Measurements from ENCODE around the gene POMGNT1.
A peak's percentile ranks its signal among the peaks of the same experiment; 100 is the strongest.

The POMGNT1 gene

DNA sequence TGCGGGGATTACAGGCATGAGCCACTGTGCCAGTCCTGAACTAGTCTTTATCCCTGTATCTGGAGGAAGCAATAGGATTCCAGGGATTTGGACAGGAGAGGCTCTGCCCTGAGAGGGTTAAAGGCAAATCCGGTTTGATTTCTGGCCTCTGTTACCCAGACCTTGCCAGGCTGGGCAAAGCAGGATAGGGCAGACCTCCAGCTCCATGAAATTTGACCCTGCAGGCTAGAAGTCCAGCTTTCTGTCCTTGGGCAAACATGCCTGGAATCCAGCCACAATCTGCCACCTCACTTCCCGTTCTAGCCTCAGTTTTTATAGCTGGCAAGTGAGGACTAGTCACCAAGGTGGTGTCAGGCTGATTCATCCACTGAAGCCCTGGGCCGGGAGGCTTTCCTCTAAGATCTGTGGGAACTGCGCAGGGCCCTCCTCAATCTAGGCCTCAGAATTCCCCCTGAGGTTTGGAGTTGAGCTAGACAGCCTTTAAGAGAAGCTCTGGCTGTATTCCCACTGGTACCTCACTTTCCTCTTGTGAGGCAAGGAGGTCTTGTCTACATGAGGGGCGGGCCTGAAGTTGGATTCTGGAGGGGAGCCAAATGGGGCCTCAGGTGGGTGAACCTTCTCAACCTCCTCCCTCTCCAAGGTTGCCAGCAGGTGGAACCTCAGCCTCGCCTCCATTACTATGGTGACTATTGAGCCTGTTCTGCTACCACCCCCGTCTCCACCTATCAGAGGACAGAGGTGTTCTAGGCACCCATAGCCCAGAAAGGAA lies 15.0 kb downstream of the POMGNT1 start:
- no peak for DNase-seq (ENCODE audit: low read depth)

DNA sequence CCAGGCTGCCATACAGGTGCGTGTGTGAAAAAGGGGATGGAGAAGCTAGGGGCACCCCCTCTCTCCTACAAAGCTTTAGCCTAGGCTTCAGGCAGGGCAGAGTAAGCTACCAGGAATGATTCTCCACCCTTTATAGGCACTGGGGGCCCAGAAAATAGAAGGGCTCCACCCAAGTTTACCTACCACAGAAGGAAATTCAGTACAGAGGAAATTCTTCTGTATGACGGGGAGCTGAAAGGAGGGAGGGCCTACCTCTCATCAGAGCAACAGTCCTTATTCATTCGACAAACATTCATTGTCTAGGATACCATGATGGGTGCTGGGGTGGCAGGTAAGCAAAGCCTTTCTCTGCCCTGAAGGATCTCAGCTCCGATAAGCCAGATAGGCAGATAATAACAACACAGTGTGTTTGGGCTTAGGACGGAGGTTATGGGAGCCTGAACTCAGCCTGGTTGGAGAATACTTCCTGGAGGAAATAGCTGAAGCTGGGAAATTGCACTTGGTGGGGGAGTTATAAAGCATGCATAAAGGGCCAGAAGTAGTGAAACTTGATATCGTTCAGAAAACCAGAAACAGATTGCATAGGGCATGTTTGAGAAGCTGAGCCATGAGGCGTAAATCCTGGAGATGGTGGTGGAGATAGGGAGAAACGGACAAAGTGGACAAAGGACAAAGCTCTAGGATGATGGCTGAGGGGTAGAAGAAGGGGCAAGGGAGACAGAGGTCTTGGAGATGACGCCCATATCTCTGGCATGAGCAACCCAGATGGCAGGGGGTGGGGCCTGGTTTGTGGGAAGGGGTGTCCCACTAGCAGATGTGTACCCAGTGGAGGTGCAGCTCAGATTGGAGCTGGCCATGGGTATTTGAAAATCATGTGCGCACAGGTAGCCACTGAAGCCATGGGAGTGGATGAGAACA lies 16.6 kb downstream of the POMGNT1 start:
- DNase-seq (ENCODE audit: low read depth) = no peak

DNA sequence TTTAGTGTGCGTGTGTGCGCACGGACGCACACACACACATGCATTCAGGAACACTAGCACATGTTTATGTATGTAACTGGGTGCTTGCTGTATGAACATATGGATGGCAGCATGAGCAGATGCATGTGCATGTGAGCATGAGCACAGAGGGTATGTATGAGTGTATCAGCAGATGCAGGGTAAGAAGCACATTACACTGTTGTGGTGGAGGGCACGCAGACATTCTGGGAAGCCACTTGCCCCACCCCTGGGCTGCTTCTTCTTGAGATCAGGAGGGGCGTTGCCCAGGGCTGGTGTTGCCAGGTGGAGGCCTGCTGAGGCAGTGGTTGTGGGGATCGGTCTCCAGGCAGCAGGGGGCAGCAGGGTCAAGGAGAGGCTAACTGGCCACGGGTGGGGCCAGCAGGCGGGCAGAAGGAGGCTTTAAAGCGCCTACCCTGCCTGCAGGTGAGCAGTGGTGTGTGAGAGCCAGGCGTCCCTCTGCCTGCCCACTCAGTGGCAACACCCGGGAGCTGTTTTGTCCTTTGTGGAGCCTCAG lies 18.1 kb downstream of the POMGNT1 start:
- DNase-seq (ENCODE audit: low read depth) = no peak

DNA sequence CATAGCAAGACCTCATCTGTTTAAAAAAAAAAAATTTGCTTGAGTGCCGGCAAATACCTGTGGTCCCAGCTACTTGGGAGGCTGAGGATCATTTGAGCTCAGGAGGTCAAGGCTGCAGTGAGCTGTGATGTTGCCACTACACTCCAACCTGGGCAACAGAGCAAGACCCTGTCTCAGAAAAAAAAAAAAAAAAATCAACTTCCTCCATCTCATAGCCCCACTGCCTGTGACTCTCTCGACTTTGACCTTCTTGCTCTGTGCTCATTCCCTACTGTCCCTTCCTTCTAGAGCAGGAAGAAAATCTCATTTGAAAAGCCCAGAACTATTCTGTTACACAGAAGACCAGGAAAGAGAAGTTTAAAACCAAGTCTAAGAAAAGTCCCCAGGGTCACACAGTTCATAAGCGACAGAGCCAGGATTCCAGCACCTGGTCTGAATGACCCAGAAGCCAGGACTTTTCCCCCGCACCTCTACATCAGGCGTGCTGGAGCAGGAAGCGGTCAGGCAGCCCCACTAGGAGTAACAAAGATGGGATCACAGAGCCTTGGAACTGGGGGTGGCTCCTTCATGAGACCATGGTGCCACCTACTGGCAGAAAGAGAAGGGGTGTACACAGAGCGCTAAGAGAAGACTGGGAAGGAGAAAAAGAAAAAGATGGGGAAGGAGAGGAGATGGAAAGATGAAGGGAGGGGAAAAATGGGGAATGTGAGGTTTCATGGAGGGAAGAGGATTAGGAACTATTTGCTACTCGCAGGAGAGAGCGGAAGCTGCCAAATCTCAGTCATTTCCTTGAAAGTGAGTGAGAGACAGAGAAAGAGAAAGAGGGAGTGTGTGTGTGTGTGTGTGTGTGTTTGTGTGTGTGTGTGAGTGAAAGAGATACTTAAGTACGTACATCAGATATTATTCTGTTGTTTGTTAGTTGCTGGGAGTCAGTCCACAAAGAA lies 18.8 kb downstream of the POMGNT1 start:
- peak; percentile 48 for DNase-seq (ENCODE audit: low read depth)

DNA sequence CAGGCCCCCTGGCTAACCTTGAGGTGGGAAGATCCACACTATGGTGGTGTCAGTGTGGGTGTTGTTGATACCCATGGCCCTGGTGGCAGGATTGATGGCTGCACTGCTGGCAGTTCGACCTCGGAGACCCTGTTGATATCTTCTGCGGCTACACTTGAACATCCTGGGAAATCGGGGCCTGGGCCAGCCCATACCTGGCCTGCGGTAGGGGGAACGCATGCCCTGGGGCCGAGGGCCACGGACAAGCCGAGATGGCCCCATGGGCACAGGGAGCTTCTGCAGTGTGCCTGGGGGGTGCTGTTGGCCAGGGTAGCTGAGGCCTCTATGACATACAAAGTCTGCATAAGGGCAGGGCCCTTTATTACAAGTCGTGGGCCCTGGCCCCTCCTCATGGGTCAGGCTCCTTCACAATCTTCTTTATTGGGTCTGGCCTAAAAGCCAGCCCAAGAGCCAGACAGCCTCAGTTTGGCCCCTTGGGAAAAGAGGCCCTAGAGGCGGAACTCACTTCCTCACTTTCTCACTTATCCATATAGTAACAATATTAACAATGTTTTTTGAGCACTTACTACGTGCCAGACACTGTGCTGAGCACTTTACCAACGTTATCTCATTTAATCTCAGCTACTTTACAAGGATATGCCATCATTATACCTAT lies 21.9 kb downstream of the POMGNT1 start, which contains the start of gene P3R3URF:
P3R3URF (minus strand) TSS at position 278 of the 655 bp plus-strand sequence; CDS start at position 261, 17 bp downstream.
- DNase-seq (ENCODE audit: low read depth) = no peak

DNA sequence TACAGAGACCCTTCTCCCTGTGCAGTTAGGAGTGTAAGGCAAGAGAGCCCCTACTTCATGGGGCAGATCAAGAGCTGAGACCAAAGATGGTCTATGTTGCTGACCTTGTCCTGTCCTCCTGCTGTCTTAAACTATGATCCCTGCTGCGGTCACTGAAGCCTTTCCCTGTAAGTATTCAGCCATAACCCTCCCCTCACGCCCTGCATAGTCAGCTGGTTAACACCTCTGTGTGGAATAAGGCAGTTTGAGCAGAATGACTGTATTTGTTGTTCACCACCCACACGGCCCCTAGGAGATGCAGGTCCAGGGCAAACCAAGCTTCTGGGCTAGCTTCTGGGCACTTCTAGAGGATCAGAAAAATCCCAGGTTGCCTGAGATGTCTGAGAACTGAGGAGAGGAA lies 23.0 kb downstream of the POMGNT1 start:
- no peak for DNase-seq (ENCODE audit: low read depth)

DNA sequence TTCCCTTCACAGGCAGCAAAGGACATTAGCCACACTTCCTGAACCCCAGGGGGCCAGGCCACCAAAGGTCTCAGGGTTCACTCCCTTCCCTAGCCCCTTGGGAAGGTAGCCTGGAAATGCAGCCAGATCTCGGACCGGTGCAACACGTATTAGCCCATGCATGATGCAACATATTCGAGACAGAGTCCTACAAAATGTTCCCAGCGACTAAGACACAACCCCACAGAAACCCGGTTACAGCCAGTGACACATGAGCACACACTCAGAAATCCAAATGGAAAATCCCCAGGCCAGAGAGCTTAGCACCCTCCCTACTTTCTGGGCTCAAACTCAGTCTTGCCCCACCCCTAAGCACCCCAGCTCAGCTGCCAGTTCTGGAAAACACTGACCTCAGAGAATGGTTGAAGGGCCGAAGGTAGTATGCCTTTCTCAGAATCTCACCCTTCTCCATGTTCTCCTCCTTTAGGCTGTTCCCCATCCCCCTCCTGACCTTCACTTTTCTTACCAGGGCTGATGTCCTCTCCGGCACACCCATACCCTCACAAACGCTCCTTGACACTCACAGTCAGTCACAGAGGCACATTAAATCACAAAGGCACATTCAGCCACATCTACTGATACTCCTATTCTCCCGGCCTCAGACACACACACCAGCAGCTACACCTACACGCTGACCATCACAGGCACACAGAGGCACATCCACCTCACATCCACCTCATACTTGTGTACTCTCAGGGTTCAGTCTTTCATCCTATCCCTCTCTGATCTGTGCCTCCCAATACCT lies 23.6 kb downstream of the POMGNT1 start, which contains the start of gene TSPAN1:
TSPAN1 (plus strand) TSS at position 640 of the 784 bp plus-strand sequence. CDS start 6,021 bp downstream, outside the sequence.
- no peak for DNase-seq (ENCODE audit: low read depth)

DNA sequence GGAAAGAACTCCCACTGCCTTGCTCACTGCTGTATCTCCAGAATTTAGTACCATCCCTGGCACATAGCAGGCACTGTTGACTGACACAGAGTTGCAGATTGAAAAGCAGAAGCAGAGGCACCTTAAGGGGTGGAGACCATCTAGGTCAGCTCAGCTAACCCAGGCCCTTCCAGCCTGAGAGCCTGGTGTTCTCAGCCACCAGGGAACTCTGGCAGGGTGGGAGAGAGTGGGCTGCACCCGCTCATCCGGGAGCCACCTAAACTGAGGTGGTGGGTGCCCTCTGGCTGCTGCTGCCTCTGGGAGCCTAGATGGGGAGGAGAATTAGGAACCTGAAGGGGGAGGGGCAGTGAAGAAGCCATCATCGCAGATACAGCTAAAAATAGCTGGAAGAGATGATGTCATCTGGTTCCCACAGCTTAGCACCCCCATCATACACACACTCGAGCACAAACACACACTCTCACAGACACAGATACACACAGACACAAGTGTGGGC lies 24.8 kb downstream of the POMGNT1 start:
- no peak for DNase-seq (ENCODE audit: low read depth)

DNA sequence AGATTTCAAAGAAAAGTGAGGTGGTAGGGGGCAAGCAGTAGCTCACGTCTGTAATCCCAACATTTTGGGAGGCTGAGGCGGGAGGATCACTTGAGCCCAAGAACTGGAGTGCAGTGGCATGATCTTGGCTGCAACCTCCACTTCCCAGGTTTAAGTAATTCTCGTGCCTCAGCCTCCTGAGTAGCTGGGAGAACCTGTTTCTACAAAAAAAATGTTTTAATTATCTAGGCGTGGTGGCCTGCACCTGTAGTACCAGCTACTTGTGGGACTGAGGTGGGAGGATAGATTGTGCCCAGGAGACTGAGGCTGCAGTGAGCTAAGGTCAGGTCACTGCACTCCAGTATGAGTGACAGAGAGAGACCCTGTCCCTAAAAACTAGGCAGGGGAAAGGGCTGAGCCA lies 25.9 kb downstream of the POMGNT1 start:
- DNase-seq (ENCODE audit: low read depth) = no peak

DNA sequence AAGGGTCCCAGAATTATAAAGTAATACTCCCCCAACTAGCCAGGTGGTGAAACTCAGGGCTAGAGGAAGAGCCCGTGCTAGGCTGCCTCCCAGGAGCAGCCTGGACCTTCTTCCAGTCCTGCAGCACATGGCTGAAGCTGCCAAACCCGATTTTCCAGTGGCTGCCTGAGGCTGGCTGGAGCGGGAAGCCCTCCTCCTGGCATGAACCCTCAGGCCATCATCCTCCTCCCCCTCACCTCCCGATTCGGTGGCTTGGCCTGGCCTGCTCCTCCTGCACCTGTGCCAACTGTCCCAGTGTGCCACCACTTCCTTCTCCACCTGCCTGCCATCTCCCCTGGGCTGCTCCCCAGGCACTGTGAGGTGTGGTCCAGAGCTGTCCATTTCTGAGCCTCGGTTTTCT lies 26.4 kb downstream of the POMGNT1 start:
- no peak for DNase-seq (ENCODE audit: low read depth)

DNA sequence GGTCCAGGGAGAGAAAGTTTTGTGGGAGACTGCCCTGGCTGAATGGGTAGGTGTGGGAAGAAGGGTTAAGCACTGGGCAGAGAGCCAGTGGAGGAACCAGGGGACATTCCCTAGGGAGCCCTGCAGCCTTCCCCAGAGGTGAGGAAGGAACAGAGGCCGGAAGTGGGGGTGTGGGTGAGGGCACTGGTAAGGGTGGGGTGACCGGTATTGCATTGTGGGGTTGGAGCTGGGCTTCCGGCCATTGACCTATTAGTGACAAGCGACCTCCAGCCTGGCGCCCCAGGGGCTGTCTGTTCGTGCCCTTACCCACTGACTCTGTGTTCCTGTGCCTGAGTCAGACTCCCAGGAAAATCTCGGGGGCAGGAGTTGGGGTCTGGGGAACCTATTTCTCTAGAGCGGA lies 26.9 kb downstream of the POMGNT1 start:
- DNase-seq (ENCODE audit: low read depth) = no peak

DNA sequence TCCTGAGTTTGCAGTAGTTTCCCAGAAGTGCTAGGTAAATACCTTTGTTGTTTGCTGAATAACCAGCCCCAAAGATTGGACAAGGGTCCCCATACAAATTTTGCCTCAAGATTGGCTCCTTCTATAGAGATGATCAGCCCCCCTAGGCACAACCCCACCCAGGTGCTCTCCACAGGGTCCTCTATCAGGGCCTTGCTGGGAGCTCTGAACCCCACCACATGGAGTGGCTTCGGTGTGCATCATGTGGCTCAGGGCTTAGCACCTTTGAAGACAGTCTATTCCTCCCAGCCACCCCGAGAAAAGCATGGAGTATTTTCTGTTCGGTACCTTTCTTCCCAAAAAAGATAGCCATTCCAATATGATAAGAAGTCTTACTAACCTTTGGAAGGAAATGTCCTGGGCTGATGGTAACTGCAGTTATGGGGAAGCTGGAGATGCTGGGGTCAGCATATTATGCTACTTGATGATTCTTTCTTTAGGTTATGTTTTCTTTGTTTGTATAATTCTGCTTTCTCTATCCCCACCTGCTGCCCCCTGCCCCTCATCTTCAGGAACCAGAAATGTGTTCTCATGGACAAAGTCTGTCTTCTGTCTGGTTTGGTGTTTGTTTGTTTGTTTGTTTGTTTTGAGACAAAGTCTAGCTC lies 28.3 kb downstream of the POMGNT1 start:
- DNase-seq (ENCODE audit: low read depth) = no peak

DNA sequence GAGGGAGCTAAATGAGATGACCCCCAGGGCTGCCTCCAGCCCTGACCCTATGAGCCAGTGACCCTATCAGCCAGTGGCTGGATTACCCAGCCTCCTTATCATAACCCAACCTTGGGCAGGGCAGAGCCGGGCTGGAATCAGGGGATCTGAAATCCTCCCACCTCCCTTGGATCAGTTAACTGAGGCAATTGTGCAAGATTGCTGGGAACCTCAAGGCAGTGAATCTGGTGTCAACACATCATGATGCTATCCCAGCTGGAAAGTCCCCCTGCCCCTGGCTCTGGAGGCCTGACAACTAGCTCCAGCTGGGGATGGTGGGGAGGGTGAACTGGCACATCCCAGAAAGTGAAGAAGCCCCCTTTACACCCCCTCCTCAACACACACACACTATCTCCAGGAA lies 29.8 kb downstream of the POMGNT1 start:
- no peak for DNase-seq (ENCODE audit: low read depth)

DNA sequence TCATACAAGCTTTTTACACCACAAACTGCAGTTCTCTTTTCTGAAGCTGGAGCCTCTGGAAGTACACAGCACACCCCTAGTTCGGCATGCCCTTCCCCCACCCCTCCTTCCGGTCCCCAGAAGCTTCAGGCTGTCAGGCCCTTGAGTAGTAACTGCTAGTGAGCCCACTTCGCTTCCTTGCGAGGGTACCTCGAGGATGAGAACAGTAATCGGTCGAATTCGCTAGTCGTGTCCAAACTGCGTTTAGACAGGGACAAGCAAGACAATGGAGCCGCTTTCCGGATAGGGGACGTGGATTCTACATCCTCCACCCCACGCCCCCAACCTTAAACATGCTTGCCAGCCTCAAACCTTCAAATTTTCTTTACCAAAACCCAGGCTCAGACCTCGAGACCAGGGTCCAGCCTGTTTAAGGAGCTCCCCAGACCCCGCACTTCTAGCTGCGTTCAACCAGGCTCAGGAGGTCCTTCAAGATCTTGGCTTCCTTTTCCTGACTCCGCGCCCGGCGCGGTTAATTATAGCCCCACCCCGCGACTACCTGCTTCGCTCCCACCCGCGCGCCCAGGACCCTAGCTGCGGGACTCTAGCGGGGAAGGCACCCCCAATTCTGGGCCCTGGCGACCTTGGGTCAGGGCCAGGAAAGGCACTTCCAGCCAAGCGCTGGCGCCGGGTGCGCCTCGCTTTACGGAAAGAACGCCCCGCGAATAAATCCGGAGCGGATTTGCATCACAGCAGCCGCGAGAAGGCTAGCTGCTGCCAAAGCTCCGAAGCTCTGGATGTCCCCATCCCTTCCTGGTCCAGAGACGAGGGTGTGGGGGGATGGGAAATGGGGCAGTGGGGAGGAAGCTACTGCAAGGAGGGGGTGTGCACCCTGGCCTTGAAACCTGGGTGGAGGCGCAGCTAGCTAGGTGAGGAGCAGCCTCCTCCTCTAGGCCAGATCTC lies 31.4 kb downstream of the POMGNT1 start:
- peak; percentile 23 for DNase-seq (ENCODE audit: low read depth)

DNA sequence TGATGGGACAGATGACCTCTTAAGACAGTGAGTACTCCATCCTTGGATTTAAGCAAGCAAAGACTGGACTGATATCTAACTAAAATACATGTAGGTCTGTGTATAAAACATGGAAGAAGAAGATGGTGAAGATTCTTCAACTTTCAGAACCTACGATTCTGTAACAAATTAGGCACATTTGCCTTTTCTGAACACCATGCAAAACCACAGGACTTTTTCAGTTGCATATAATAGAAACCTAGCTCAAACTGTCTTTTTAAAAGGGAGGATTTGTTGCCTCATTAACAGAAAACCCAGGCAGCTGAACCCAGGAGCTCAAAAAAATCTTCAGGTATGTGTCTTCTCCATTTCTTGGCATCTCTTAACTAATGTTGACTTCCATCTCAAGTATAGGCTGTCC lies 38.0 kb downstream of the POMGNT1 start:
- no peak for DNase-seq (ENCODE audit: low read depth)

DNA sequence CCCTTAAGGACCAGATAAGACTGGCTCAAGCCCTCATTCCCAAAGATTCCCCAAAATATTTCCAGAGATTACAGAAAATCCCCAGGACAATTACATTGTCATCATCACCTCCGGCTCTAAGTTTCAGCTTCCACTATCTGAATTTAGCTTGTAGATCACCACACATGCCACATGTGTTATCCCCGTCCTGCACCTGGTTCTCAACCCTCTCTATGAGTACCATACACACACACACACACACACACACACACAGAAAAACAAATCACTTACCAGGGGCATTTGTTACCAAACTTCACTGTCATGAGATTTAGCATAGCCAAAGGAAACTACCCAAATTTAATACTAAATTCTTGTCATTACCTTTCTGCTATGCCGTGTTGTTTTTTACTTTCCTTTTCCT lies 38.7 kb downstream of the POMGNT1 start:
- no peak for DNase-seq (ENCODE audit: low read depth)

DNA sequence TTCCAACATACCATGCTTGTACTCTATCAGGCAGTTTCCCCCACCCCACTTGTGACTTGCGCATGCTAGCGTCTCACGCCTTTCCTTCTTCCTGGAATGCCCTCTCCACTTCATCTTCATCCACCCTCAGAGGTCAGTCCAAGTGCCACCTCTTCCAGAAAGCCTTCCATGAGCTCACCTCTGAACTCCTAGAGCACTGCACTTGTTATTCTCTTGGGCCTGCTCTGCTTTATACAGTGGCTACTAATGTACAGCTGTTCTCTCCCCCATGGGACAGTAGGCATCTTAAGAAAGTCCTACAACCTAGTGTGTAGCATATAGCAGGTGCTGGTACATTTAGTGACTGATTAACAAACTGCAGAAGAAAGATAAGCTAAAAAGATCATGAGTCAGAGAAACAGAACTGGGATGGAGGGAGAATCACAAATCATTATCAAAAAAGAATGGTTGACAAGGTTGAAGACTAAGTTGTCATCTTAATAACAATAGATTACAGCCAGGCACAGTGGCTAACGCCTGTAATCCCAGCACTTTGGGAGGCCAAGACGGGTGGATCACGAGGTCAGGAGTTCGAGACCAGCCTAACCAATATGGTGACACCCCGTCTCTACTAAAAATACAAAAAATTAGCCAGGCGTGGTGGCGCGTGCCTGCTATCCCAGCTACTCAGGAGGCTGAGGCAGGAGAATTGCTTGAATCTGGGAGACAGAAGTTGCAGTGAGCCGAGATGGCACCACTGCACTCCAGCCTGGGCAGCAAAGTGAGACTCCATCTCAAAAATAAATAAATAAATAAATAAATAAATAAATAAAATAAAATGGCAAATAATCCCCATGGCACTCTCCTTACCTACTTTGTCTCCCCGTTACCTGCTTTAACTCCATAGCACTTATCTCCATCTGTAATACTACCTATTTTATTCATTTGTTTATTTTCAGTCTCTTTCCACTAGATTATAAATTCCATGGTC lies 39.6 kb downstream of the POMGNT1 start:
- DNase-seq (ENCODE audit: low read depth) = no peak
